DMS114 treated with DMSO at 0.1 percent for 48 hours (cell line): ENCODE results near the gene FBF1.

Experiments used
- DNase-seq: peaks from one replicate; lab custom pipeline; 2025; ENCODE audit not compliant: unreplicated experiment; lab: John Stamatoyannopoulos, UW

Gene FBF1

DNA sequence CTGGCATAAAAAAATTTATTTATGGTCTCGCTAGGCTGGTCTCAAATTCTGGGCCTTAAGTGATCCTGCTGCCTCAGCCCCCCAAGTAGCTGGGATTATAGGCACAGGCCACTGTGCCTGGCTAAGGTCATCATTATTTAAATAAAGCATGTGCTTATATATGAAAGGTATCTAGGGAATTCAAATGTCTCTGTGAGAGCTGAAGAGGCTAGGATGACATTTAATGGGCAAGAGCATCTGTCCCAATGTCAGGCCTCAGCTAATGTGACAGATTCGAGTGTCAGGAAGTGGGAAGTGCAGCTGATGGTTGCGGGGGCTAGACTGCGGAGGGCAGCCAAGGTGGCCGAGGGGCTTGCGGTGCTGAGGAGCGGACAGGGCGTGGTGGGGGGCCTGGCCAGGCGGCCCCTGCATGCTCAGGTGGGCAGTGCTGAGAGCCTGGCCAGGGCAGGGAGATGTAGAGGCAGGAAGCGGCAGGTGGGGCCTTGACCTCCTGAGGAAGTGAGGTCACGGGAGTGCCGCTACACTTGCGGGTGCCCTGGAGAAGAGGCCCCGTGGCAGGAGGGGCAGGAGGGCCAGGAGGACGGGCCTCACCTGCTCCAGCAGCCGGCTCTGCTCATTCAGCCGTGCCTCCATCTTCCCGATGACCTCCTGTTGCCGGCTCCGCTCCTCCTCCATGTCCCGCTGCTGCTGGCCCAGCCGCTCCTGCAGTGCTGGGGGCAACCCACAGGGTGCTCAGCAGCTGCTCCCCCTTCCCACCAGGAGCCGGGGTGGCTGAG, 23.5 kb downstream of the FBF1 start:
- no peak for DNase-seq

DNA sequence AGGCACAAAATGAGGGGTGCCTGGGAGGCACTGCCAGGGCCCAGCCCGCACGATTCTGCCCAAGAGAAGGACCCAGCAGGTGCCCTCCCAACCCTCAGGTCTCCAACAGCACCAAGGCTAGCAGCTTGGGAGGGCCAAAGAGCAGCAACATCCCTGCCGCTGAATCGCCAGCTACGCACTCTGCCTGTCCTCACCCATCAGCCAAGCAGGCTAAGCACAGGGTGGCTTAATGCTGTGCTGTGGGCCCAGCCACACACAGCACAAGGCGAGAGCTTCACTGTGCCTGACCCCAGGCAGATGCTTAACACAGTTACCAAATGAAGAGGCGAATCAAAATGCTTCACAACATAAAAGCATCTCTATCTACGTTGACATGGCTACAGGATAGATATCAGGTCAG, 25.6 kb downstream of the FBF1 start:
- DNase-seq = no peak

DNA sequence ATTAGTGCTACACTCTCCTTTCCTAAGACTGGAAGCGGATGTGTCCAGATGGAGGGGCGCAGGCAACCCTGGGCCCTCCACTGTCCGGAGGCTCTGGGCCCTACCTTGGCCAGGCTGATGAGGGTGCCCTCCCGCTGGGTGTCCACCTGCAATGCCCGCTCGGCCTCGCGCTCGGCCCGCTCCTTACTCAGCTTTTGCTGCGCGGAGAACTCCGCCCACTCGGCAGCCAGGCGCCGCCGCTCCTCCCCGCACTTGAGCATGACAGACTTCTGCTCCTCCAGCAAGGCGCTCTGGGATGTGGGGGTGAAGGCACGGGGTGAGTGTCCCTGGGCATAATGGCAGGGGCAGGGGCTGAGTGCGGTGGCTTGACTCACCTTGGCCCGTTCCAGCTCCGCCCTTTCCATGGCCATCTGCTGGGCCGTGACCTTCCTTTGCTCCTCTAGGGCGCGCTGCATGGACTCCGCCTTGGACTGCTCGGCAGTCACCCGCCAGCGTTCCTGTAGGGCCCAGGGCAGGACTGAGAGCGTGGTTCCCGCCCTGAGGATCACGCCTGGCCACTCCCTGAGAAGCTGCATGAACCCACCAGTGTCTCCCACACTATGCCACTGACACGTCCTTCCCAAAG, 26.1 kb downstream of the FBF1 start:
- DNase-seq = no peak

- DNase-seq = no peak
Observed at GRCh38 chr17:75913537-75914210, 27.2 kb downstream of the FBF1 start.

GRCh38 chr17:75910699-75911098, 30.1 kb downstream of the FBF1 start:
- no peak for DNase-seq

- DNase-seq = no peak
Observed at GRCh38 chr17:75909812-75910274, 31.0 kb downstream of the FBF1 start.

DNA sequence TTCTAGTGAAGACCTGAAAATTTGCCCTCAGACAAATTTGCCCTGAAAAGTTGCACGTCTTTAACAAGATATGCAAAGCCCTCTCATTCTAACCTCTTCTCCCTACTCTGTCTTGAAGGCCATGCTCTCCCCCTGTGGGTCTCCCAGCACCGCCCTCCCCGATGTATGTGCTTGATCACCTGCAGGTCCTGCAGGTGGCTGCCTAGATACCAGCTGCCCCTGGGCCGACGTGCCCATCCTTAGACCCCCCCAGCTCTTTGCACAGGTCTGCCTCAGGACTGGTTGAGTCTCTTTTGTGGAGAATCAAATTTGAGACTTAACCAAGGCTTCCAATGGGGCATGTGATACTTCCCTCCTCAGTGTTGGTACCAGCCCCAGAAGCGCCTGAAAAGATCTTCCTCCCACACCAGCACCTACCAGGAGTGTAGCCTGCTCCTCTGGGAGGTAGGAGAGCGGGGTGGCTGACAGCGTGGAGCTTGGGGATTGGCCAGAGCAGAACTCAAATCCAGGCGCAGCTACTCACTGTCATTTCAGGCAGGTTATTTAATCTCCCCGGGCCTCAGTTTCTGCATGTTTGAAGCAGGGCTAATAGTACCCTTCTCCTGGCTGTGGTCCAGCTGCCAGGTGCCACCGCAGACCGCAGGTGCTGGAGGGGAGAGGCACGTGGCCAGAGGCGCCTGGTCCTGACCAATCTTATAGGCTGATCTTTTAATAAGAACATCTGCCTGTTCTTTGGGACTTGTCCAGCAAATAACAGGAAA, 31.6 kb downstream of the FBF1 start:
- no peak for DNase-seq

- DNase-seq = no peak
Observed at GRCh38 chr17:75908201-75908600, 32.6 kb downstream of the FBF1 start.

DNA sequence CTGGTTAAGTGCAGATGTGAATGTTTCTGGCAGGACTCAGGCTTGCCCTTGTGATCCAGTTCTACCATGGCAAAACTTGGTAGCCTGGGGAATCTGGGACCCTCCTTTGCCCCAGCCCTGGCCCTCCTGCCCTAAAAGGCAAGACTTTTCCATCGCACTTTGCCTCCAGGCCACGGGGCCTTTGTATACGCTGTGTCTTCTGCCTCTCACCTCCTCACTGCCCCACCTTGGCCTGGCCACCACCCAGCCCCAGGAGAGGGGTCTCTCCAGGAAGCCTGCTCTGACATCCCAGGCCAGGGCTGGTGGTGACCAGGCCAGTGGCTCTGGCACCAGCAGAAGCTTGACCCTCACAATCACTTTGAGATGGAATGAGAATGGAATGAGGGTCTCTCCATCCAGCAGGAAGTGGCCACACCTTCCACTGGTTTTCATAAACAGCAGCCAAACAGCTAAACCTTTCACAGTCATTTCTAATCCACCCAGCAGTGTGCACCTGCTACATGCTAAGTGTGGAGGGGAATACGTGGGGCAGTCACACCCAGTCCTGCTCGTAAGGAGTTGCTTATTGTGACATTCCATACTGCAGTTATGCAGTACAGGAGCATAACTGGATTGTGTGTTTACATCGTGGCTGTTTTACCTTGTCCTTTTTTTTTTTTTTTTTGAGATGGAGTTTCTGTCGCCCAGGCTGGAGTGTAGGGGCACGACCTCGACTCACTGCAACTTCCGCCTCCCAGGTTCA, 34.5 kb downstream of the FBF1 start:
- DNase-seq = no peak

DNA sequence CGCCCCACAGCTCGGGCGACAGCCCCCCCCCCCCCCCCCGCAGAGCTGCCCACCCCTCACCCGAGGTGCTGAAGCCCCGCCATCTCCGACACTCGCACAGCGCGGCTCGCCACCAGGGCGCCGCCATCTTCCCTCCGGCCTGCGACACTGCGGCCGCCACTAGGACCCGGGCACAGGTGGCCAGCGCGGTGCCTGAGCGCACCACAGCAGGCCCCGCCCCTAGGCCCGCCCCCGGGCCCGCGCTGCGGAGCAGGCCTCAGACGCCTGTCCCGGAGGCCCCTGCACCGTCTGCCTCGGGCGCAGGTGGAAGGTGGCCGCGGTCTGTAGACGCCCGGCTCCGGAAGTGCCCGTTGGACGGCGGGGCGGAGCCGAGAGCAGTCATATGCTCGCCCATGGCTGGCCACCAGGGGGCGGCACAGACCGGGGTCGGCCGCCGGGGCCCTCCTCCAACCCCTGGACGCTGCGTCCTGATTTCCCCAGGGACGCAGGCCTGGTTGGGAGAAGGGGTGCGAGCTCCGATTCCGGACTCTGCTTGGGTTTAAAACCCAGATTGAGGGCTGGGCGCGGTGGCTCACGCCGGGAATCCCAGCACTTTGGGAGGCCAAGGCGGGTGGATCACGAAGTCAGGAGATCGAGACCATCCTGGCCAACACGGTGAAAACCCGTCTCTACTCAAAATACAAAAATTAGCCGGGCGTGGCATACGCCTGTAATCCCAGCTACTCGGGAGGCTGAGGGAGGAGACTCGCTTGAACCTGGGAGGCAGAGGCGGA, 35.9 kb downstream of the FBF1 start, which contains the start of gene MRPL38:
Gene MRPL38, minus strand, starts transcription at position 136 of the 773 bp plus-strand sequence. Its CDS starts 9 bp downstream, at position 127.
- peak; percentile 67 for DNase-seq

- DNase-seq = no peak
Observed at GRCh38 chr17:75902406-75902805, 38.4 kb downstream of the FBF1 start.

GRCh38 chr17:75901727-75902126, 39.1 kb downstream of the FBF1 start:
- DNase-seq = no peak

DNA sequence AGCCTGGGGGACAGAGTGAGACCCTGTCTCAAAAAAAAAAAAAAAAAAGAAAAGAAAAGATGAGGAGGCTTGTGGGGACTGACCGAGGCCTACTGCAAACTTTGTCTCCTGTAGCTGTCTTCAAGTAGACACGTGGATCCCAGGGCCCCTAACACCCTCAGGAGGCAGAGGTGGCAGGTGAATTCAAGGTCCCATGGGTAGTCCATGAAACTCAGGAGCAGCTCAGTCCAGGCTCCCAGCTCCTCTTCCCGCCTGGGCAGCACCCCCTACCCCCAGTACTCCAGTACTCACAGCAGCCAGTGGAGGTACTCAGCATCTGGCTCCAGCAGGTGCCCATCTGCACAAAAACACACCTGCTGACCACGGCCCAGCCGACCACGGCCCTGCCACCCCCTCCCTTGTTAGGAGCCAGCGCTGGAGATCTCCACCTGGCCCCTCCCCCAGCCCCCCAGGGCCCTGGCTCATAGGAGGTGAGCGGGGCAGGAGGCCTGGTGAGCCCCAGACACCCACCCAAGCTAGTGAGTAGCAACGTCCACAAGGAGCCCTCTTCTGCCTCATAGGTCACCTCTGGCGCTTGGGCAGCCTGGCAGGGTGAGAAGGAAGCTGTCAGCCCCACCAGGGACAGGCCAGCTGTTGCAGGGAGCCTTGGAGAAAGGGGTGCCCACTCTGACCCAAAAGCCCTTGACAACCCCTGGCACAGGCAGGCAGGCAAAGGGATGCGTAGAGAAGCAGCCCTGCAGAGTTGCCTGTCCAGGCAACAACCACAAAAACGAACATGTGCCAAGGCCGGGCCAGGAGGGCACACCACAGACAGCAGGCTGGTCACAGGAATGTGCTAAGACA, 39.9 kb downstream of the FBF1 start:
- DNase-seq = no peak

DNA sequence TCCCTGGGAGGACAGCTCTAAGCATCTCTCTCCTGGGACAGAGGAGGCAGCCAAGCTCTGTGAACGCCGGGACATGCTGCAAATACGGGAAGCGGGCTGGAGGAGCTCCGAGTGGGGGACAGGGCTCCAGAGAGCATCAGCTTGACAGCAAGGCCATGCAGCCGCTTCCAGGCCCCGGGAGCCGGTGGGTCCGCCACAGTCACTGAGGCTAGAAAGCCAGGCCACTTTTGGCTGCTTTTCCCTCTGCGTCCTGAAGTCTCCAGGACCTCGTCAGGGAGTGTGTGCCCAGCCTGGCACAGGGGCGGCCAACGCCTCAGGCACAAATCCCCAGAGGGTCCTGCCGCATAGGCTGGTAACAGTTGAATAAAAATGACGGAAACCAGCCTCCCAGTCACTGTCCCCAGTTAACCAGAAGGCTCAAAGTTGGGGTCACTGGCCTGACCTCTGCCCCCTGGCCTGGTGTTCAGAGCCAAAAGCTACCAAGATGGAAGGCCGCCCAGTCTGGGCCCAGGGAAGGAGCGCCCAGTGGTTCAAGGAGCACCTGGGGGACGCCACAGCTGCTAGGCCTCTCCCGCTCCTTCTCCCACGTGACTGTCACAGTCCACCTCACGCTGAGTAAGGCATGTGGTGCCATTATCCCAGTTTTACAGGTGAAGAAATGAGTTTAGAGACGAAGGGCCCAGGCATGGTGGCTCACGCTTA, 40.9 kb downstream of the FBF1 start:
- no peak for DNase-seq

- DNase-seq = no peak
Observed at GRCh38 chr17:75899353-75899752, 41.5 kb downstream of the FBF1 start.

DNA sequence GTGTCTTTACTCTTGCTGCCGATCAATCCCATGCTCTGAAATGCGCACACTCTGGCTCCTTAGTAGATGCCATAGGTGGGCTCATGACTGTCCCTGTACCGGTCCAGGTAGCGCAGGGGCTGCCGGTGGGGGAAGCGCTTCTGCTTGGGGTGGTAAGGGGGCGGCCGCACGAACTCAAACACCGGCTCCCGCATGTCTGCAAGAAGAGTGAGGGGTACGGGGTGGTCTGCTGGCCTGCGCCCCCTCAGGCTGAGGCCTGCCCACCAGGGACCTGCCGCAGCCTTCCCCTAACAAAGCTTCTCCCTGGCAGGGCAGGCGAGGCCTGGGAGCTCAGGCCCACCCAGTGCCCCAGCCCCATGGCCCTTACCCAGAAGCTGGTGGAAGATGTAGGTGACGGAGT, 42.1 kb downstream of the FBF1 start:
- DNase-seq = no peak

GRCh38 chr17:75898065-75898464, 42.8 kb downstream of the FBF1 start:
- no peak for DNase-seq
